HEK293 (cell line): ENCODE results near the gene GBGT1.

Experiments used
- CTCF ChIA-PET: fragments of 350-600 bp; formaldehyde crosslinking; extraction: SDS; loops from one replicate; lab custom pipeline; 2021; ENCODE audit warnings: antibody characterized with exemption; lab: Yijun Ruan, JAX
- POLR2A ChIA-PET: fragments of 300-600 bp; formaldehyde crosslinking; extraction: SDS; loops from one replicate; lab custom pipeline; 2020; ENCODE audit warnings: antibody characterized with exemption, inconsistent platforms; lab: Yijun Ruan, JAX
- H3K27ac ChIP-seq: fragments of 200-500 bp; sonication (Bioruptor generic); 2 replicates; pipeline ENCODE4 v1.5.1; 2014; ENCODE audit warnings: low read depth, low read length, control low read depth, inconsistent platforms; ENCODE audit errors: extremely low read depth
- H3K36me3 ChIP-seq, 2 experiments: fragments of 200-500 bp in 1 of 2; sonication (Bioruptor generic) in 1 of 2; 1 replicate in 1 of 2; 2 replicates in 1 of 2; pipeline ENCODE4 v1.5.1; 2014 to 2017; ENCODE audit warnings: inconsistent platforms in 2 of 2, low read length in 2 of 2; ENCODE audit not compliant: control insufficient read depth in 2 of 2, insufficient read depth in 1 of 2
- H3K4me1 ChIP-seq: fragments of 200-500 bp; sonication (Bioruptor generic); 2 replicates; pipeline ENCODE4 v1.5.1; 2014; ENCODE audit warnings: mild to moderate bottlenecking, low read length, inconsistent platforms; ENCODE audit not compliant: control insufficient read depth, insufficient read depth
- H3K4me3 ChIP-seq: 2 replicates; pipeline ENCODE4 v1.5.1; 2011; ENCODE audit warnings: low read depth, mild to moderate bottlenecking, control low read depth, low read length, moderate library complexity
- H3K9me3 ChIP-seq: fragments of 200-500 bp; sonication (Bioruptor generic); 2 replicates; pipeline ENCODE4 v1.5.1; 2014; ENCODE audit warnings: low read depth, low read length, inconsistent platforms; ENCODE audit not compliant: control insufficient read depth, insufficient read depth
- ZBTB20 ChIP-seq: fragments of 450-650 bp; formaldehyde crosslinking; IDR thresholded peaks from 2 replicates; pipeline ENCODE4 v1.5.1; 2016; ENCODE audit warnings: missing biosample characterization, missing genetic modification characterization
- ZIC2 ChIP-seq: fragments of 450-650 bp; formaldehyde crosslinking; IDR thresholded peaks from 2 replicates; pipeline ENCODE4 v1.5.1; 2016; ENCODE audit warnings: missing biosample characterization, missing genetic modification characterization
- ZNF112 ChIP-seq: fragments of 450-650 bp; formaldehyde crosslinking; IDR thresholded peaks from 2 replicates; pipeline ENCODE4 v1.5.0; 2017; ENCODE audit warnings: missing biosample characterization, missing genetic modification characterization
- ZNF114 ChIP-seq: fragments of 450-650 bp; formaldehyde crosslinking; IDR thresholded peaks from 2 replicates; pipeline ENCODE4 v1.5.0; 2017; ENCODE audit warnings: missing biosample characterization, missing genetic modification characterization
- ZNF184 ChIP-seq: fragments of 450-650 bp; IDR thresholded peaks from 2 replicates; pipeline ENCODE4 v1.5.1; 2018; ENCODE audit warnings: missing biosample characterization, mild to moderate bottlenecking, missing genetic modification characterization
- ZNF2 ChIP-seq: fragments of 450-650 bp; formaldehyde crosslinking; IDR thresholded peaks from 2 replicates; pipeline ENCODE4 v1.5.1; 2016; ENCODE audit warnings: missing biosample characterization, missing genetic modification characterization
- ZNF391 ChIP-seq: fragments of 450-650 bp; formaldehyde crosslinking; IDR thresholded peaks from 2 replicates; pipeline ENCODE4 v1.5.1; 2016; ENCODE audit warnings: low read depth, missing biosample characterization, missing genetic modification characterization, borderline replicate concordance
- ZNF426 ChIP-seq: fragments of 450-650 bp; formaldehyde crosslinking; IDR thresholded peaks from 2 replicates; pipeline ENCODE4 v1.5.1; 2017; ENCODE audit warnings: missing biosample characterization, missing genetic modification characterization, mild to moderate bottlenecking, inconsistent platforms, moderate library complexity
- ZNF585B ChIP-seq: fragments of 450-650 bp; formaldehyde crosslinking; IDR thresholded peaks from 2 replicates; pipeline ENCODE4 v1.5.1; 2016; ENCODE audit warnings: missing biosample characterization, missing genetic modification characterization
- ZNF626 ChIP-seq: fragments of 450-650 bp; sonication (Bioruptor Pico); formaldehyde crosslinking; IDR thresholded peaks from 2 replicates; pipeline ENCODE4 v1.5.1; 2018; ENCODE audit warnings: missing biosample characterization, missing genetic modification characterization, inconsistent platforms
- ZNF701 ChIP-seq: fragments of 450-650 bp; formaldehyde crosslinking; IDR thresholded peaks from 2 replicates; pipeline ENCODE4 v1.5.1; 2016; ENCODE audit warnings: missing biosample characterization, missing genetic modification characterization
- ZNF768 ChIP-seq: fragments of 450-650 bp; formaldehyde crosslinking; IDR thresholded peaks from 2 replicates; pipeline ENCODE4 v1.5.1; 2018; ENCODE audit warnings: missing biosample characterization, mild to moderate bottlenecking, missing genetic modification characterization
- TF ChIP-seq, protein P1 (sequence below): fragments of 450-650 bp; formaldehyde crosslinking; IDR thresholded peaks from 2 replicates; pipeline ENCODE4 v1.5.1; 2017; ENCODE audit warnings: missing biosample characterization, missing genetic modification characterization
- TF ChIP-seq, protein P2 (sequence below): fragments of 450-650 bp; formaldehyde crosslinking; IDR thresholded peaks from 2 replicates; pipeline ENCODE4 v1.5.1; 2016; ENCODE audit warnings: missing biosample characterization, missing genetic modification characterization
- TF ChIP-seq, protein P3 (sequence below): fragments of 450-650 bp; formaldehyde crosslinking; IDR thresholded peaks from 2 replicates; pipeline ENCODE4 v1.5.1; 2017; ENCODE audit warnings: missing biosample characterization, missing genetic modification characterization
- TF ChIP-seq, protein P4 (sequence below): fragments of 450-650 bp; formaldehyde crosslinking; IDR thresholded peaks from 2 replicates; pipeline ENCODE4 v1.5.1; 2017; ENCODE audit warnings: missing biosample characterization, mild to moderate bottlenecking, missing genetic modification characterization, moderate library complexity
- TF ChIP-seq, protein P5 (sequence below): fragments of 450-650 bp; formaldehyde crosslinking; IDR thresholded peaks from 2 replicates; pipeline ENCODE4 v1.5.1; 2016; ENCODE audit warnings: missing biosample characterization, missing genetic modification characterization
- TF ChIP-seq, protein P6 (sequence below): IDR thresholded peaks from 2 replicates; pipeline ENCODE4 v1.6.1; 2011; ENCODE audit warnings: mild to moderate bottlenecking, low read depth, low read length, borderline replicate concordance

The GBGT1 gene

DNA sequence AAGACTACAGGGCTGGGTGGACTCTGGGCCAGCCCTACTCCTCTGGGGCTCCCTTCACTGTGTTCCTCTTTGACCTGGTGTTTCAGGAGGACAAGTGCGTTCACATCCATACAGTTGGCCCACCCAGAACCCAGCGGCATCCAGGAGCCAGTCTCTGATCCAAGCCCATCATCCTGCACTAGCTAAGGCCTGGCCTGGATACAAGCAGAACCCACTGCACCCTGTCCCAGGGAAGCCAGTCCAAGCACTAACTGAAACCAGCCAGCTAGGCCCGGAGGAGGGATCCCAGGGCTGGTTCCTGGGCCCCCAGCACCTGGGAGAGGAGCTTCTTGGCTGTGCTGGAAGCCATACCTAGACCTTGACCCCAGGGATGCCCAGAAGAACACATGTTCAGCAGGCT, 4.1 kb upstream of the GBGT1 start:
- H3K27ac ChIP-seq = no peak overlapping the region
- CTCF ChIA-PET = interaction anchor here (0.5 to 2.8 kb wide), 6 partner anchors 8 to 368 kb away, joined by 3 to 13 read pairs (median 6); no protein-coding TSS in a partner anchor
- no peaks in the 10 kb centered on the region for H3K9me3 ChIP-seq
- no peak overlapping the region for H3K4me3 ChIP-seq
- no peaks in the 10 kb centered on the region for H3K4me1 ChIP-seq
- POLR2A ChIA-PET = interaction anchor here (1.6 kb wide), 1 partner anchor 137 kb away, joined by 5 read pairs; the partner anchor contains the start of gene GTF3C5
- TF ChIP-seq ZNF626 (tag by site-specific recombination) (no peak), ZBTB20 (tag by site-specific recombination) (0 out of 2 replicates have a peak, but pooled peaks have one; percentile 20)
- H3K36me3 ChIP-seq = no peaks in the 10 kb centered on the region

DNA sequence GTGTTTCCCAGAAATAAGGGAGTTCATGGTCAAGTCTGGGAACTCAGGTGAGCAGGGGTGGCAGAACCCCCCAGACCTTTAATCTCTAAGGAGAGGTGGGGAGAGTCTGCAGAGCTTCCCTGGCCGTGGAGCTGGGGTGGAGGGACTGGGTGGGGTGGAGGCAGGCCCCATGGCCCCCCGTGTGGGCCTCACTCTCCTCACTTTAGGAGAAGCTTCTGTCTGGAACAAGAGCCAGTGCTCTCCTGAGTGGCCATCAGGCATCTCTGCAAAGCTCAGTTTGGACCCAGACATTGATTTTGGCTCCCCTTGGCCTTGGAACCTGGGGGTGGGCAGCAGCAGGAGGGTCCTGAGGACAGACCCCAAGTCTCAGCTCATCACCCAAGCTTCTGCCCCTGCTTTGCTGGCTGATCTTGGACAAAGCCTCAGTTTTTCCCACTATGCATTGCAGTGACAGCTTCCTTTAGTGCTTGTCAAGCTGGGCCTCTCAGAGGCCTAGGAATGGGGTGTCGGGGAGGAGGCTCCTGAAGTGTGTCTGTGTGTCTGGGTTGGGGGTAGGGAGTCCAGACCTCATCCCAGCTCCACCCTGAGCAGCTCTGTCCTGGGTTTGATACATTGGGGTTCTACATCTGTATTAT, 3.5 kb upstream of the GBGT1 start:
- CTCF ChIA-PET = interaction anchor here (0.9 to 2.8 kb wide), 4 partner anchors 9 to 23 kb away, joined by 3 to 13 read pairs (median 8); no protein-coding TSS in a partner anchor
- Histone ChIP-seq H3K4me3 (no peak overlapping the region), H3K36me3 (no peaks in the 10 kb centered on the region), H3K27ac (no peak overlapping the region), H3K4me1 (no peaks in the 10 kb centered on the region), H3K9me3 (no peaks in the 10 kb centered on the region)
- TF ChIP-seq ZNF585B (no peak), ZNF701 (tag by site-specific recombination) (no peak), ZNF112 (tag by site-specific recombination) (no peak), ZNF391 (no peak), ZNF2 (tag by site-specific recombination) (no peak), ZNF426 (tag by site-specific recombination) (no peak), ZNF768 (tag by site-specific recombination) (no peak), ZNF114 (tag by site-specific recombination) (no peak)
- TF ChIP-seq, protein P1, sequence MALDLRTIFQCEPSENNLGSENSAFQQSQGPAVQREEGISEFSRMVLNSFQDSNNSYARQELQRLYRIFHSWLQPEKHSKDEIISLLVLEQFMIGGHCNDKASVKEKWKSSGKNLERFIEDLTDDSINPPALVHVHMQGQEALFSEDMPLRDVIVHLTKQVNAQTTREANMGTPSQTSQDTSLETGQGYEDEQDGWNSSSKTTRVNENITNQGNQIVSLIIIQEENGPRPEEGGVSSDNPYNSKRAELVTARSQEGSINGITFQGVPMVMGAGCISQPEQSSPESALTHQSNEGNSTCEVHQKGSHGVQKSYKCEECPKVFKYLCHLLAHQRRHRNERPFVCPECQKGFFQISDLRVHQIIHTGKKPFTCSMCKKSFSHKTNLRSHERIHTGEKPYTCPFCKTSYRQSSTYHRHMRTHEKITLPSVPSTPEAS (tag by site-specific recombination) = no peak
- TF ChIP-seq, protein P2, sequence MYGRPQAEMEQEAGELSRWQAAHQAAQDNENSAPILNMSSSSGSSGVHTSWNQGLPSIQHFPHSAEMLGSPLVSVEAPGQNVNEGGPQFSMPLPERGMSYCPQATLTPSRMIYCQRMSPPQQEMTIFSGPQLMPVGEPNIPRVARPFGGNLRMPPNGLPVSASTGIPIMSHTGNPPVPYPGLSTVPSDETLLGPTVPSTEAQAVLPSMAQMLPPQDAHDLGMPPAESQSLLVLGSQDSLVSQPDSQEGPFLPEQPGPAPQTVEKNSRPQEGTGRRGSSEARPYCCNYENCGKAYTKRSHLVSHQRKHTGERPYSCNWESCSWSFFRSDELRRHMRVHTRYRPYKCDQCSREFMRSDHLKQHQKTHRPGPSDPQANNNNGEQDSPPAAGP (tag by site-specific recombination) = no peak
- TF ChIP-seq, protein P3, sequence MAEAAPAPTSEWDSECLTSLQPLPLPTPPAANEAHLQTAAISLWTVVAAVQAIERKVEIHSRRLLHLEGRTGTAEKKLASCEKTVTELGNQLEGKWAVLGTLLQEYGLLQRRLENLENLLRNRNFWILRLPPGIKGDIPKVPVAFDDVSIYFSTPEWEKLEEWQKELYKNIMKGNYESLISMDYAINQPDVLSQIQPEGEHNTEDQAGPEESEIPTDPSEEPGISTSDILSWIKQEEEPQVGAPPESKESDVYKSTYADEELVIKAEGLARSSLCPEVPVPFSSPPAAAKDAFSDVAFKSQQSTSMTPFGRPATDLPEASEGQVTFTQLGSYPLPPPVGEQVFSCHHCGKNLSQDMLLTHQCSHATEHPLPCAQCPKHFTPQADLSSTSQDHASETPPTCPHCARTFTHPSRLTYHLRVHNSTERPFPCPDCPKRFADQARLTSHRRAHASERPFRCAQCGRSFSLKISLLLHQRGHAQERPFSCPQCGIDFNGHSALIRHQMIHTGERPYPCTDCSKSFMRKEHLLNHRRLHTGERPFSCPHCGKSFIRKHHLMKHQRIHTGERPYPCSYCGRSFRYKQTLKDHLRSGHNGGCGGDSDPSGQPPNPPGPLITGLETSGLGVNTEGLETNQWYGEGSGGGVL = no peak
- TF ChIP-seq, protein P4, sequence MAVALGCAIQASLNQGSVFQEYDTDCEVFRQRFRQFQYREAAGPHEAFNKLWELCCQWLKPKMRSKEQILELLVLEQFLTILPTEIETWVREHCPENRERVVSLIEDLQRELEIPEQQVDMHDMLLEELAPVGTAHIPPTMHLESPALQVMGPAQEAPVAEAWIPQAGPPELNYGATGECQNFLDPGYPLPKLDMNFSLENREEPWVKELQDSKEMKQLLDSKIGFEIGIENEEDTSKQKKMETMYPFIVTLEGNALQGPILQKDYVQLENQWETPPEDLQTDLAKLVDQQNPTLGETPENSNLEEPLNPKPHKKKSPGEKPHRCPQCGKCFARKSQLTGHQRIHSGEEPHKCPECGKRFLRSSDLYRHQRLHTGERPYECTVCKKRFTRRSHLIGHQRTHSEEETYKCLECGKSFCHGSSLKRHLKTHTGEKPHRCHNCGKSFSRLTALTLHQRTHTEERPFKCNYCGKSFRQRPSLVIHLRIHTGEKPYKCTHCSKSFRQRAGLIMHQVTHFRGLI (tag by site-specific recombination) = no peak
- POLR2A ChIA-PET = interaction anchor here (1.6 kb wide), 1 partner anchor 136 kb away, joined by 5 read pairs; the partner anchor contains the start of gene GTF3C5

DNA sequence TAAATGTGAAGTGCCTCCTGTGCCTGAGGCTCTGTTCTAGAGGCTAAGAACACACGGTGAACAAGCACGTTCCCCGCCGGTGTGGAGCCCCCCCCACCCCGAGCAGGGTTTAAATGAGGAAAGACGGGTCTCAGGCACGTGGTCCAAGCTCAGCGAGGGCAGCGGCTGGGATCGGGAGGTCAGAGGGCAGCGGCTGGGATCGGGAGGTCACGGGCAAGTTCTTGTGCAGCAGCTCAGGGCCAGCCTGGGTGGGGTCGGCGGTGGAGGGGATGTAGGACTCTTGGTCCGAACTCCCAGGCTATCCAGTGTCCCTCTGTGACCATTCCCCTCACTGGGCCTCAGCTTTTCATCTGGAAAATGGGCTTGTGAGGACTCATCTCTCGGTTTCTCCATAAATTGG, 2.7 kb upstream of the GBGT1 start:
- CTCF ChIA-PET = interaction anchor here (0.6 to 2.8 kb wide), 4 partner anchors 15 to 22 kb away, joined by 3 to 13 read pairs (median 6); no protein-coding TSS in a partner anchor
- TF ChIP-seq ZNF2 (tag by site-specific recombination) (no peak), ZNF184 (no peak), ZIC2 (tag by site-specific recombination) (no peak)
- TF ChIP-seq, protein P4 (tag by site-specific recombination) = no peak
- TF ChIP-seq, protein P5, sequence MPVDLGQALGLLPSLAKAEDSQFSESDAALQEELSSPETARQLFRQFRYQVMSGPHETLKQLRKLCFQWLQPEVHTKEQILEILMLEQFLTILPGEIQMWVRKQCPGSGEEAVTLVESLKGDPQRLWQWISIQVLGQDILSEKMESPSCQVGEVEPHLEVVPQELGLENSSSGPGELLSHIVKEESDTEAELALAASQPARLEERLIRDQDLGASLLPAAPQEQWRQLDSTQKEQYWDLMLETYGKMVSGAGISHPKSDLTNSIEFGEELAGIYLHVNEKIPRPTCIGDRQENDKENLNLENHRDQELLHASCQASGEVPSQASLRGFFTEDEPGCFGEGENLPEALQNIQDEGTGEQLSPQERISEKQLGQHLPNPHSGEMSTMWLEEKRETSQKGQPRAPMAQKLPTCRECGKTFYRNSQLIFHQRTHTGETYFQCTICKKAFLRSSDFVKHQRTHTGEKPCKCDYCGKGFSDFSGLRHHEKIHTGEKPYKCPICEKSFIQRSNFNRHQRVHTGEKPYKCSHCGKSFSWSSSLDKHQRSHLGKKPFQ (tag by site-specific recombination) = no peak
- TF ChIP-seq, protein P6, sequence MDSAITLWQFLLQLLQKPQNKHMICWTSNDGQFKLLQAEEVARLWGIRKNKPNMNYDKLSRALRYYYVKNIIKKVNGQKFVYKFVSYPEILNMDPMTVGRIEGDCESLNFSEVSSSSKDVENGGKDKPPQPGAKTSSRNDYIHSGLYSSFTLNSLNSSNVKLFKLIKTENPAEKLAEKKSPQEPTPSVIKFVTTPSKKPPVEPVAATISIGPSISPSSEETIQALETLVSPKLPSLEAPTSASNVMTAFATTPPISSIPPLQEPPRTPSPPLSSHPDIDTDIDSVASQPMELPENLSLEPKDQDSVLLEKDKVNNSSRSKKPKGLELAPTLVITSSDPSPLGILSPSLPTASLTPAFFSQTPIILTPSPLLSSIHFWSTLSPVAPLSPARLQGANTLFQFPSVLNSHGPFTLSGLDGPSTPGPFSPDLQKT = no peak

More for the DNA sequence above, 2.7 kb upstream of the GBGT1 start:
- H3K27ac ChIP-seq = no peak overlapping the region
- no peaks in the 10 kb centered on the region for H3K4me1 ChIP-seq
- H3K9me3 ChIP-seq = no peaks in the 10 kb centered on the region
- no peaks in the 10 kb centered on the region for H3K36me3 ChIP-seq
- POLR2A ChIA-PET = no interaction called here
- no peak overlapping the region for H3K4me3 ChIP-seq
